ENCODE measurements around the gene RFX1. TPM values are rescaled to one million over a fixed set of nuclear protein-coding genes. Genes with fewer than 3 reads are reported as not detected.
A peak's percentile ranks its signal among the peaks of the same experiment; 100 is the strongest.

The RFX1 gene
- total and polyA plus RNA-seq, 2 of the 13 experiments (the other 11 are each of a cell fraction or from before 2014, with no cell fraction given) = 1.1 to 1.3 TPM

DNA sequence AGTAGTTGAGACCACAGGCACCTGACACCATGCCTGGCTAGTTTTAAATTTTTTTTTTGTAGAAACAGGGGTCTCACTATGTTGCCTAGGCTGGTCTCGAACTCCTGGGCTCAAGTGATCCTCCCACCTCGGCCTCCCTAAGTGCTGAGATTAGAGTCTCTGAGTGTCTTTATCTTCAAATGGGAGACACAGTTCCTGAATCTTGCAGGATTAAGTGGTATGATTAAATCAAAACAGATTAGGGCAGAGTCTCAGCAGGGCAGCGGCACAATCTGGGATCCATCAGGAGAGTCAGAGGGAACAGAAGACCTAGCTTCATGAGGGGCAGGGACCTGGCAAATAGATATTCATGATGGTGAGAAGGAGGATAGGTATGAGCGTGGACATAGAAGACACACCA is 22.8 kb upstream of the RFX1 start:
- no TSS peak for BruUV-seq (replicated peaks)
- ChIA-PET CTCF (ENCODE audit: low intra/inter-chr PET ratio, low total read pairs) (no interaction called here), POLR2A (no interaction called here)
- no peaks in the 10 kb centered on the region for H4K20me1 ChIP-seq (ENCODE audit: insufficient read depth, low read length)
- ATAC-seq (no peak), FAIRE-seq (no peak), DNase-seq (ENCODE audit: low spot score) (no peak)
- peaks cover 0 to 19% of the 10 kb centered on the region in 2 experiments; a peak in 4 of 5 replicates for H3K27me3 ChIP-seq (ENCODE audit: control insufficient read depth in 1 of 2, insufficient read depth in 2 of 2, low read length in 2 of 2)
- H3K9ac ChIP-seq (ENCODE audit: insufficient read depth, low read depth, low read length) = no peak overlapping the region
- no peaks in the 10 kb centered on the region for H3K79me2 ChIP-seq (ENCODE audit: insufficient read depth, low read length)
- no peak overlapping the region for H3K4me3 ChIP-seq (replicated peaks in 1 of 3; ENCODE audit: insufficient read depth in 1 of 3, low read depth in 2 of 3, low read length in 3 of 3)
- in situ Hi-C loops (cut with HindIII; ENCODE audit: extremely low pct_ligation_motif_present, low pct_unique_long_range_greater_than_20kb) = no loop called here
- no peak overlapping the region for H3K4me2 ChIP-seq (ENCODE audit: low read depth, low read length)
- H3K9me3 ChIP-seq (ENCODE audit: low read length) = no peaks in the 10 kb centered on the region
- H3K4me1 ChIP-seq (ENCODE audit: insufficient read depth, low read length) = peaks cover 31% of the 10 kb centered on the region
- H2AFZ ChIP-seq (ENCODE audit: low read length) = no peak overlapping the region
- intact Hi-C loops (cut with micrococcal nuclease; ENCODE audit: unreplicated experiment) = no loop called here
- no peaks in the 10 kb centered on the region for H3K36me3 ChIP-seq (replicated peaks in 1 of 2; ENCODE audit: control insufficient read depth in 1 of 2, insufficient read depth in 2 of 2, low read length in 2 of 2)
- H3K27ac ChIP-seq (ENCODE audit: extremely low read length, insufficient read depth, low read length) = no peak overlapping the region
- 82% methylated on average over 4 of the region's 4 CpGs for WGBS (ENCODE audit: low lambda C conversion rate)
- no peak for TF ChIP-seq ZNF17 (CRISPR knock-in tag; IDR thresholded peaks at IDR 0.05)
- TF ChIP-seq, protein P1, sequence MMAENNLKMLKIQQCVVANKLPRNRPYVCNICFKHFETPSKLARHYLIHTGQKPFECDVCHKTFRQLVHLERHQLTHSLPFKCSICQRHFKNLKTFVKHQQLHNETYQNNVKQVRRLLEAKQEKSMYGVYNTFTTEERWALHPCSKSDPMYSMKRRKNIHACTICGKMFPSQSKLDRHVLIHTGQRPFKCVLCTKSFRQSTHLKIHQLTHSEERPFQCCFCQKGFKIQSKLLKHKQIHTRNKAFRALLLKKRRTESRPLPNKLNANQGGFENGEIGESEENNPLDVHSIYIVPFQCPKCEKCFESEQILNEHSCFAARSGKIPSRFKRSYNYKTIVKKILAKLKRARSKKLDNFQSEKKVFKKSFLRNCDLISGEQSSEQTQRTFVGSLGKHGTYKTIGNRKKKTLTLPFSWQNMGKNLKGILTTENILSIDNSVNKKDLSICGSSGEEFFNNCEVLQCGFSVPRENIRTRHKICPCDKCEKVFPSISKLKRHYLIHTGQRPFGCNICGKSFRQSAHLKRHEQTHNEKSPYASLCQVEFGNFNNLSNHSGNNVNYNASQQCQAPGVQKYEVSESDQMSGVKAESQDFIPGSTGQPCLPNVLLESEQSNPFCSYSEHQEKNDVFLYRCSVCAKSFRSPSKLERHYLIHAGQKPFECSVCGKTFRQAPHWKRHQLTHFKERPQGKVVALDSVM (CRISPR knock-in tag; IDR thresholded peaks at IDR 0.05) = 0 out of 2 replicates have a peak, but pooled peaks have one; percentile 14

DNA sequence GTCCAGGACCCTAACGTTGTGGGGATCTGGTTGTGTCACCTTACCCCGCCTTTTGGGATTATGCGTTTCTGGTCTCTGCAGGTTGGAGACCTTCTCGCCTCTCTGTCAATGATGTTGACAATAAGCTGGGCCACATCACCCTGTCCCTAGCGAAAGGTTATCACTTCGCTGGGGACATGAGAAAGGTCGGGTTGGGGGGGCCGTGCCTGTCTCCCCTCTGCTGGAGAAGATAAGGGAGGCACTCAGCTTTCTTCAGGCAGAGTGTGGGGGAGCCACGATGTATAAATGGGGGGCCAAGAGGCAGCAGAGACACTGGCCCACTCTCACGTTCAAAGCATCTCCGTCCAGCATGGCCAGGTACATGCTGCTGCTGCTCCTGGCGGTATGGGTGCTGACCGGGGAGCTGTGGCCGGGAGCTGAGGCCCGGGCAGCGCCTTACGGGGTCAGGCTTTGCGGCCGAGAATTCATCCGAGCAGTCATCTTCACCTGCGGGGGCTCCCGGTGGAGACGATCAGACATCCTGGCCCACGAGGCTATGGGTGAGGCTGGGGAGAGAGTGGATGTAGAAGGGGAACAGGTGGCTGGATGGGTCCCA is 21.8 kb upstream of the RFX1 start, which contains the start of gene RLN3:
TSS of gene RLN3 (plus strand) at position 293 of the 595 bp plus-strand sequence. CDS start at position 350, 57 bp downstream.
- in situ Hi-C loops (cut with HindIII; ENCODE audit: extremely low pct_ligation_motif_present, low pct_unique_long_range_greater_than_20kb) = no loop called here
- FAIRE-seq = no peak
- no peak for DNase-seq (ENCODE audit: low spot score)
- ChIA-PET CTCF (ENCODE audit: low intra/inter-chr PET ratio, low total read pairs) (no interaction called here), POLR2A (no interaction called here)
- H3K4me2 ChIP-seq (ENCODE audit: low read depth, low read length) = peak within 1 kb of the TSS; percentile 28; the same call in 1 of the 2 replicates
- WGBS (ENCODE audit: low lambda C conversion rate) = 14% methylated on average over 24 of the region's 24 CpGs
- H2AFZ ChIP-seq (ENCODE audit: low read length) = no peak within 1 kb of the TSS
- intact Hi-C loops (cut with micrococcal nuclease; ENCODE audit: unreplicated experiment) = no loop called here
- 0 out of 3 replicates have a peak, but pooled peaks have one; percentile 12 for ATAC-seq
- H3K36me3 ChIP-seq (replicated peaks in 1 of 2; ENCODE audit: control insufficient read depth in 1 of 2, insufficient read depth in 2 of 2, low read length in 2 of 2) = no peaks in the 10 kb centered on the region
- no peak within 1 kb of the TSS for H3K9ac ChIP-seq (ENCODE audit: insufficient read depth, low read depth, low read length)
- H3K4me3 ChIP-seq (replicated peaks in 1 of 3; ENCODE audit: insufficient read depth in 1 of 3, low read depth in 2 of 3, low read length in 3 of 3) = no peak within 1 kb of the TSS; a peak in 1 of 6 replicates
- no TSS peak for BruUV-seq (replicated peaks)
- H3K27me3 ChIP-seq (ENCODE audit: control insufficient read depth in 1 of 2, insufficient read depth in 2 of 2, low read length in 2 of 2) = peaks cover 0 to 19% of the 10 kb centered on the region in 2 experiments; a peak in 4 of 5 replicates
- no peaks in the 10 kb centered on the region for H4K20me1 ChIP-seq (ENCODE audit: insufficient read depth, low read length)
- H3K27ac ChIP-seq (ENCODE audit: extremely low read length, insufficient read depth, low read length) = no peak within 1 kb of the TSS
- H3K9me3 ChIP-seq (ENCODE audit: low read length) = no peaks in the 10 kb centered on the region
- H3K79me2 ChIP-seq (ENCODE audit: insufficient read depth, low read length) = no peaks in the 10 kb centered on the region
- peaks cover 39% of the 10 kb centered on the region for H3K4me1 ChIP-seq (ENCODE audit: insufficient read depth, low read length)
- TF ChIP-seq, protein P2, sequence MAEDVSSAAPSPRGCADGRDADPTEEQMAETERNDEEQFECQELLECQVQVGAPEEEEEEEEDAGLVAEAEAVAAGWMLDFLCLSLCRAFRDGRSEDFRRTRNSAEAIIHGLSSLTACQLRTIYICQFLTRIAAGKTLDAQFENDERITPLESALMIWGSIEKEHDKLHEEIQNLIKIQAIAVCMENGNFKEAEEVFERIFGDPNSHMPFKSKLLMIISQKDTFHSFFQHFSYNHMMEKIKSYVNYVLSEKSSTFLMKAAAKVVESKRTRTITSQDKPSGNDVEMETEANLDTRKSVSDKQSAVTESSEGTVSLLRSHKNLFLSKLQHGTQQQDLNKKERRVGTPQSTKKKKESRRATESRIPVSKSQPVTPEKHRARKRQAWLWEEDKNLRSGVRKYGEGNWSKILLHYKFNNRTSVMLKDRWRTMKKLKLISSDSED (CRISPR knock-in tag; IDR thresholded peaks at IDR 0.05) = no peak
- no peak for TF ChIP-seq ZNF468 (CRISPR knock-in tag; IDR thresholded peaks at IDR 0.05)
- TF ChIP-seq, protein P3, sequence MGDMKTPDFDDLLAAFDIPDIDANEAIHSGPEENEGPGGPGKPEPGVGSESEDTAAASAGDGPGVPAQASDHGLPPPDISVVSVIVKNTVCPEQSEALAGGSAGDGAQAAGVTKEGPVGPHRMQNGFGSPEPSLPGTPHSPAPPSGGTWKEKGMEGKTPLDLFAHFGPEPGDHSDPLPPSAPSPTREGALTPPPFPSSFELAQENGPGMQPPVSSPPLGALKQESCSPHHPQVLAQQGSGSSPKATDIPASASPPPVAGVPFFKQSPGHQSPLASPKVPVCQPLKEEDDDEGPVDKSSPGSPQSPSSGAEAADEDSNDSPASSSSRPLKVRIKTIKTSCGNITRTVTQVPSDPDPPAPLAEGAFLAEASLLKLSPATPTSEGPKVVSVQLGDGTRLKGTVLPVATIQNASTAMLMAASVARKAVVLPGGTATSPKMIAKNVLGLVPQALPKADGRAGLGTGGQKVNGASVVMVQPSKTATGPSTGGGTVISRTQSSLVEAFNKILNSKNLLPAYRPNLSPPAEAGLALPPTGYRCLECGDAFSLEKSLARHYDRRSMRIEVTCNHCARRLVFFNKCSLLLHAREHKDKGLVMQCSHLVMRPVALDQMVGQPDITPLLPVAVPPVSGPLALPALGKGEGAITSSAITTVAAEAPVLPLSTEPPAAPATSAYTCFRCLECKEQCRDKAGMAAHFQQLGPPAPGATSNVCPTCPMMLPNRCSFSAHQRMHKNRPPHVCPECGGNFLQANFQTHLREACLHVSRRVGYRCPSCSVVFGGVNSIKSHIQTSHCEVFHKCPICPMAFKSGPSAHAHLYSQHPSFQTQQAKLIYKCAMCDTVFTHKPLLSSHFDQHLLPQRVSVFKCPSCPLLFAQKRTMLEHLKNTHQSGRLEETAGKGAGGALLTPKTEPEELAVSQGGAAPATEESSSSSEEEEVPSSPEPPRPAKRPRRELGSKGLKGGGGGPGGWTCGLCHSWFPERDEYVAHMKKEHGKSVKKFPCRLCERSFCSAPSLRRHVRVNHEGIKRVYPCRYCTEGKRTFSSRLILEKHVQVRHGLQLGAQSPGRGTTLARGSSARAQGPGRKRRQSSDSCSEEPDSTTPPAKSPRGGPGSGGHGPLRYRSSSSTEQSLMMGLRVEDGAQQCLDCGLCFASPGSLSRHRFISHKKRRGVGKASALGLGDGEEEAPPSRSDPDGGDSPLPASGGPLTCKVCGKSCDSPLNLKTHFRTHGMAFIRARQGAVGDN (CRISPR knock-in tag; IDR thresholded peaks at IDR 0.05) = peak; percentile 44; the same call in 1 of the 2 replicates
- TF ChIP-seq, protein P4, sequence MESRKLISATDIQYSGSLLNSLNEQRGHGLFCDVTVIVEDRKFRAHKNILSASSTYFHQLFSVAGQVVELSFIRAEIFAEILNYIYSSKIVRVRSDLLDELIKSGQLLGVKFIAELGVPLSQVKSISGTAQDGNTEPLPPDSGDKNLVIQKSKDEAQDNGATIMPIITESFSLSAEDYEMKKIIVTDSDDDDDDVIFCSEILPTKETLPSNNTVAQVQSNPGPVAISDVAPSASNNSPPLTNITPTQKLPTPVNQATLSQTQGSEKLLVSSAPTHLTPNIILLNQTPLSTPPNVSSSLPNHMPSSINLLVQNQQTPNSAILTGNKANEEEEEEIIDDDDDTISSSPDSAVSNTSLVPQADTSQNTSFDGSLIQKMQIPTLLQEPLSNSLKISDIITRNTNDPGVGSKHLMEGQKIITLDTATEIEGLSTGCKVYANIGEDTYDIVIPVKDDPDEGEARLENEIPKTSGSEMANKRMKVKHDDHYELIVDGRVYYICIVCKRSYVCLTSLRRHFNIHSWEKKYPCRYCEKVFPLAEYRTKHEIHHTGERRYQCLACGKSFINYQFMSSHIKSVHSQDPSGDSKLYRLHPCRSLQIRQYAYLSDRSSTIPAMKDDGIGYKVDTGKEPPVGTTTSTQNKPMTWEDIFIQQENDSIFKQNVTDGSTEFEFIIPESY (CRISPR knock-in tag; IDR thresholded peaks at IDR 0.05) = peak; percentile 20; the same call in 1 of the 2 replicates
- no peak for TF ChIP-seq ARHGAP35 (CRISPR knock-in tag; IDR thresholded peaks at IDR 0.05; ENCODE audit: borderline replicate concordance)
